K562 (cell line): ENCODE data around the gene SHISA3. TPM values are rescaled to one million over a fixed set of nuclear protein-coding genes. Genes with fewer than 3 reads are reported as not detected.

ENCODE experiments used
- ATAC-seq: fragments of 200-7000 bp; cut with Tn5 transposase; 3 replicates; pipeline ENCODE4 v1.9.1; 2020; ENCODE audit warnings: moderate library complexity
- BruUV-seq: library from RNA; stranded (reverse); fragments of 400-500 nt; replicated peaks from 2 replicates; lab custom pipeline; 2021; lab: Mats Ljungman, UMichigan
- CTCF ChIA-PET: fragments of 300-600 bp; formaldehyde crosslinking; extraction: SDS; loops from one replicate; lab custom pipeline; 2021; ENCODE audit warnings: low intra/inter-chr PET ratio; lab: Yijun Ruan, JAX
- POLR2A ChIA-PET: fragments of 300-600, 350-650 bp; sonication (Branson Sonifier 250); formaldehyde crosslinking; extraction: SDS; loops from one replicate; lab custom pipeline; 2021; ENCODE audit warnings: antibody characterized with exemption, inconsistent platforms; lab: Yijun Ruan, JAX
- DNase-seq, 4 experiments: peaks; one replicate each; pipeline versions ENCODE4 v3.0.0 to v3.0.0-alpha.2; 2011 to 2018; ENCODE audit warnings: low spot score in 3 of 4, mixed read lengths in 3 of 4; ENCODE audit errors: extremely low read depth in 1 of 4
- FAIRE-seq: peaks from 2 replicates; lab custom pipeline; 2011; peaks lifted over from hg19 to GRCh38; lab: Jason Lieb, UNC
- H2AFZ ChIP-seq: 2 replicates; pipeline ENCODE4 v1.6.0; 2011; ENCODE audit warnings: low read depth, low read length, control low read depth, inconsistent platforms
- H3K27ac ChIP-seq: fragments of 200-600 bp; 3 replicates; pipeline ENCODE4 v1.8.0; 2011; ENCODE audit warnings: low read depth, mild to moderate bottlenecking, control low read depth, inconsistent platforms, low read length, moderate library complexity, mixed read lengths; ENCODE audit errors: extremely low read depth
- H3K27me3 ChIP-seq, 2 experiments: fragments of 300-600 bp in 1 of 2; 2 replicates in 1 of 2; 3 replicates in 1 of 2; pipeline versions ENCODE4 v1.6.0 to v1.8.0; 2011; ENCODE audit warnings: inconsistent platforms in 2 of 2, low read length in 2 of 2, mild to moderate bottlenecking in 1 of 2, mixed read lengths in 1 of 2, moderate library complexity in 1 of 2; ENCODE audit not compliant: control insufficient read depth in 2 of 2, insufficient read depth in 2 of 2
- H3K36me3 ChIP-seq: fragments of 300-600 bp; 3 replicates; pipeline ENCODE4 v1.8.0; 2011; ENCODE audit warnings: mild to moderate bottlenecking, low read length, inconsistent platforms; ENCODE audit not compliant: control insufficient read depth, insufficient read depth
- H3K4me1 ChIP-seq, 2 experiments: fragments of 200-600 bp in 1 of 2; replicated peaks in 1 of 2; 2 replicates in 1 of 2; 3 replicates in 1 of 2; pipeline versions ENCODE4 v1.5.1 to v1.8.0; 2011; ENCODE audit warnings: inconsistent platforms in 2 of 2, low read length in 2 of 2, mild to moderate bottlenecking in 1 of 2, mixed read lengths in 1 of 2, moderate library complexity in 1 of 2; ENCODE audit not compliant: control insufficient read depth in 2 of 2, insufficient read depth in 2 of 2
- H3K4me2 ChIP-seq: 2 replicates; pipeline ENCODE4 v1.6.1; 2011; ENCODE audit warnings: low read length, control low read depth, inconsistent platforms, mixed read lengths; ENCODE audit not compliant: insufficient read depth
- H3K4me3 ChIP-seq: fragments of 200-600 bp; sonication (generic), shearing (Covaris generic); 2 replicates; pipeline ENCODE4 v1.5.1; 2016; ENCODE audit warnings: control low read depth, inconsistent platforms
- H3K79me2 ChIP-seq: fragments of 200-600 bp; 3 replicates; pipeline ENCODE4 v1.8.0; 2011; ENCODE audit warnings: low read length, inconsistent platforms; ENCODE audit not compliant: control insufficient read depth, insufficient read depth
- H3K9ac ChIP-seq, 2 experiments: 2 replicates each; pipeline versions ENCODE4 v1.6.0 to v1.6.1; 2011; ENCODE audit warnings: low read depth in 2 of 2, low read length in 2 of 2, control low read depth in 1 of 2, inconsistent platforms in 1 of 2, mild to moderate bottlenecking in 1 of 2, mixed read lengths in 1 of 2; ENCODE audit not compliant: insufficient read depth in 1 of 2
- H3K9me1 ChIP-seq: one replicate; pipeline ENCODE4 v1.6.0; 2011; ENCODE audit warnings: inconsistent platforms, mild to moderate bottlenecking, low read length, moderate library complexity; ENCODE audit not compliant: control insufficient read depth, insufficient read depth
- H3K9me3 ChIP-seq: replicated peaks from 2 replicates; pipeline ENCODE4 v1.5.1; 2011; ENCODE audit warnings: low read depth, low read length, inconsistent platforms; ENCODE audit not compliant: control insufficient read depth, insufficient read depth
- H4K20me1 ChIP-seq: replicated peaks from 2 replicates; pipeline ENCODE4 v1.6.1; 2011; ENCODE audit warnings: low read length, inconsistent platforms, mixed read lengths; ENCODE audit not compliant: control insufficient read depth, insufficient read depth
- ARHGAP35 ChIP-seq: fragments of 450-650 bp; IDR thresholded peaks from 2 replicates; pipeline ENCODE4 v1.6.1; 2018; ENCODE audit not compliant: partially characterized antibody
- DEAF1 ChIP-seq: fragments of 450-650 bp; formaldehyde crosslinking; IDR thresholded peaks from 2 replicates; pipeline ENCODE4 v1.4.0; 2020; ENCODE audit warnings: mild to moderate bottlenecking, moderate library complexity
- EZH2 ChIP-seq: IDR thresholded peaks from 2 replicates; pipeline ENCODE4 v1.6.1; 2012; ENCODE audit warnings: low read depth, mild to moderate bottlenecking, inconsistent platforms, low read length, borderline replicate concordance
- HDAC1 ChIP-seq, 2 experiments: fragments of 450-650 bp; IDR thresholded peaks; 2 replicates each; pipeline ENCODE4 v1.6.1; 2016 to 2017; ENCODE audit warnings: inconsistent platforms in 1 of 2, mild to moderate bottlenecking in 1 of 2, moderate library complexity in 1 of 2
- KAT2B ChIP-seq: IDR thresholded peaks from one replicate; pipeline ENCODE4 v1.6.1; 2012; ENCODE audit warnings: low read depth, mild to moderate bottlenecking, control low read depth, inconsistent platforms, low read length, moderate library complexity
- KLF13 ChIP-seq: fragments of 450-650 bp; IDR thresholded peaks from 2 replicates; pipeline ENCODE4 v1.6.1; 2016; ENCODE audit warnings: missing genetic modification characterization, low read depth, mild to moderate bottlenecking, missing compliant biosample characterization, moderate library complexity, borderline replicate concordance
- MBD1 ChIP-seq: fragments of 250-450 bp; sonication (Bioruptor Pico); IDR thresholded peaks from 2 replicates; pipeline ENCODE4 v1.8.0; 2022; ENCODE audit warnings: inconsistent platforms
- MTA3 ChIP-seq: fragments of 450-650 bp; formaldehyde crosslinking; IDR thresholded peaks from 2 replicates; pipeline ENCODE4 v1.6.1; 2017; ENCODE audit warnings: mild to moderate bottlenecking, borderline replicate concordance
- PHTF2 ChIP-seq: fragments of 250-450 bp; sonication (Bioruptor Pico); IDR thresholded peaks from 2 replicates; pipeline ENCODE4 v1.5.0; 2021; ENCODE audit warnings: mild to moderate bottlenecking
- SMARCE1 ChIP-seq: fragments of 450-650 bp; IDR thresholded peaks from 2 replicates; pipeline ENCODE4 v1.7.1; 2016; ENCODE audit warnings: mild to moderate bottlenecking
- SPI1 ChIP-seq: IDR thresholded peaks from 2 replicates; pipeline ENCODE4 v1.6.1; 2011; ENCODE audit warnings: low read depth, low read length, control low read depth, borderline replicate concordance
- TSC22D4 ChIP-seq: fragments of 450-650 bp; IDR thresholded peaks from 2 replicates; pipeline ENCODE4 v1.6.1; 2016; ENCODE audit warnings: missing genetic modification characterization, missing biosample characterization, control low read depth
- WHSC1 ChIP-seq: IDR thresholded peaks from one replicate; pipeline ENCODE4 v1.6.1; 2012; ENCODE audit warnings: low read length, control low read depth, inconsistent platforms
- ZBTB34 ChIP-seq: fragments of 250-450 bp; sonication (Bioruptor Pico); IDR thresholded peaks from 2 replicates; pipeline ENCODE4 v1.8.0; 2021; ENCODE audit warnings: mild to moderate bottlenecking, moderate library complexity
- ZBTB8A ChIP-seq: fragments of 450-650 bp; IDR thresholded peaks from 2 replicates; pipeline ENCODE4 v1.6.1; 2018; ENCODE audit warnings: mild to moderate bottlenecking, moderate library complexity; ENCODE audit not compliant: partially characterized antibody
- ZNF217 ChIP-seq: sonication (generic); formaldehyde crosslinking; IDR thresholded peaks from 2 replicates; pipeline ENCODE4 v1.8.0; 2022; ENCODE audit warnings: mild to moderate bottlenecking, missing genetic modification reagents
- ZNF384 ChIP-seq: IDR thresholded peaks from 2 replicates; pipeline ENCODE4 v1.6.1; 2012; ENCODE audit warnings: low read depth, low read length, improper control_type of control experiment
- ZNF431 ChIP-seq: sonication (generic); formaldehyde crosslinking; IDR thresholded peaks from 2 replicates; pipeline ENCODE4 v1.8.0; 2022; ENCODE audit warnings: mild to moderate bottlenecking, missing genetic modification reagents
- ZZZ3 ChIP-seq: fragments of 450-650 bp; IDR thresholded peaks from 2 replicates; pipeline ENCODE4 v1.6.1; 2016; ENCODE audit warnings: antibody characterized with exemption, mild to moderate bottlenecking, moderate library complexity
- WGBS: fragments of 100-300 bp; shearing (Covaris generic); methylation state at CpG from one replicate; pipeline ENCODE4 v1.1.6; 2016; ENCODE audit warnings: low coverage, mixed read lengths; ENCODE audit not compliant: insufficient coverage; ENCODE audit errors: missing lambda C conversion rate; 5-methylcytosine and 5-hydroxymethylcytosine counted together
- in situ Hi-C: fragments of 300-500 bp; cut with MboI; formaldehyde crosslinking; loops from 4 replicates; pipeline ENCODE4 v1.15.0; 2018; ENCODE audit warnings: inconsistent platforms, mixed read lengths
- intact Hi-C: fragments of 100-400 bp; cut with micrococcal nuclease; formaldehyde crosslinking; loops from 2 replicates; pipeline ENCODE4 v1.14.2; 2022
- polyA plus RNA-seq, 8 experiments: library from polyadenylated mRNA; depleted of rRNA in 4 of 8; stranded (reverse) in 5 of 8; unstranded in 3 of 8; fragments of >200 nt; fragmentation: Nextera tagmentation in 2 of 8; fragmentation: Illumina TruSeq in 1 of 8; extraction: Ambion mirVana in 2 of 8; extraction: Trizol in 1 of 8; gene quantifications; 2 replicates each; pipeline versions ENCODE4 v1.2.1 to v1.2.3, GENCODE V29; 2011 to 2014; ENCODE audit warnings: inconsistent platforms in 1 of 8, missing spikeins in 1 of 8
- total RNA-seq, 7 experiments: library from RNA; depleted of rRNA in 6 of 7; stranded (reverse); fragments of >200 nt in 6 of 7; fragmentation: Illumina TruSeq in 2 of 7; extraction: Trizol in 2 of 7; gene quantifications; 2 replicates each; pipeline versions ENCODE4 v1.2.1 to v1.2.3, GENCODE V29; 2011 to 2021; ENCODE audit warnings: low replicate concordance in 1 of 7

The SHISA3 gene
- total and polyA plus RNA-seq, 9 of the 15 experiments (the other 6 are each of a cell fraction or from before 2014, with no cell fraction given), result not detected

GRCh38 chr4:42395595-42395994, 1.7 kb upstream of the SHISA3 start:
- DNase-seq, result no peak
- H3K4me2 ChIP-seq, result no peak overlapping the region
- intact Hi-C loops (no loop called here), in situ Hi-C loops (no loop called here)
- H3K27me3 ChIP-seq, result peaks cover 0 to 29% of the 10 kb centered on the region in 2 experiments; a peak in 2 of 5 replicates
- CTCF ChIA-PET, result no interaction called here
- H3K9me3 ChIP-seq, result no peaks in the 10 kb centered on the region
- no peaks in the 10 kb centered on the region for H3K79me2 ChIP-seq
- no TSS peak for BruUV-seq
- WGBS, result 0% methylated on average over 1 of the region's 1 CpG
- no peak overlapping the region for H3K4me3 ChIP-seq
- no peaks in the 10 kb centered on the region for H3K36me3 ChIP-seq
- H4K20me1 ChIP-seq, result no peaks in the 10 kb centered on the region
- no peak overlapping the region for H3K9ac ChIP-seq
- TF ChIP-seq HDAC1 (IDR thresholded peaks at IDR 0.05) (no peak), ZBTB8A (no peak), ZZZ3 (no peak), DEAF1 (CRISPR knock-in tag) (no peak), KLF13 (no peak), PHTF2 (CRISPR knock-in tag) (no peak), TSC22D4 (tag) (no peak), ARHGAP35 (no peak), MTA3 (no peak), ZNF217 (CRISPR knock-in tag) (no peak), EZH2 (no peak), ZBTB34 (CRISPR knock-in tag) (no peak), MBD1 (no peak), ZNF431 (no peak), WHSC1 (no peak), SPI1 (no peak), KAT2B (no peak), SMARCE1 (no peak), ZNF384 (no peak)
- no peak for ATAC-seq
- no peaks in the 10 kb centered on the region; a peak in 1 of 5 replicates for H3K4me1 ChIP-seq
- POLR2A ChIA-PET, result interaction anchor here (0.6 kb wide), 1 partner anchor 26 kb away, joined by 4 read pairs; no protein-coding TSS in a partner anchor
- H2AFZ ChIP-seq, result no peak overlapping the region
- FAIRE-seq, result no peak
- H3K9me1 ChIP-seq, result no peaks in the 10 kb centered on the region
- no peak overlapping the region for H3K27ac ChIP-seq
